OCI-LY3 (cell line): Measurements from ENCODE around the gene RNASET2.
"Not testable (repeated sequence)": the region's sequence is repeated elsewhere in the genome, so short reads cannot be mapped to it uniquely, and the experiment has no call there.

Experiments
- H2AFZ ChIP-seq: fragments of 200-600, 300-600 bp; shearing (Covaris generic); 2 replicates; pipeline ENCODE4 v1.6.0; 2014; ENCODE audit warnings: antibody characterized with exemption, low read depth, low read length
- H3K27ac ChIP-seq: fragments of 200-600, 300-600 bp; sonication (generic); 2 replicates; pipeline ENCODE4 v1.5.1; 2014; ENCODE audit warnings: mild to moderate bottlenecking, low read length, moderate library complexity, mixed read lengths
- H3K27me3 ChIP-seq: fragments of 200-600, 300-600 bp; sonication (generic); 2 replicates; pipeline ENCODE4 v1.6.1; 2014; ENCODE audit warnings: low read depth, low read length, mixed read lengths
- H3K36me3 ChIP-seq: fragments of 200-600, 300-600 bp; sonication (generic); replicated peaks from 2 replicates; pipeline ENCODE3; 2014; ENCODE audit warnings: low read depth, low read length, mixed read lengths
- H3K4me1 ChIP-seq: fragments of 300-600, 200-600 bp; sonication (generic); 2 replicates; pipeline ENCODE4 v1.6.1; 2014; ENCODE audit warnings: low read length, mixed read lengths
- H3K4me2 ChIP-seq: fragments of 200-600, 300-600 bp; sonication (generic); 2 replicates; pipeline ENCODE4 v1.6.1; 2014; ENCODE audit warnings: low read length, mixed read lengths
- H3K4me3 ChIP-seq: fragments of 300-600, 200-600 bp; sonication (generic); 2 replicates; pipeline ENCODE4 v1.5.1; 2014; ENCODE audit warnings: antibody characterized with exemption, mild to moderate bottlenecking, low read length, moderate library complexity
- H3K79me2 ChIP-seq: fragments of 300-600, 200-600 bp; shearing (Covaris generic); 2 replicates; pipeline ENCODE4 v1.6.1; 2014; ENCODE audit warnings: mild to moderate bottlenecking, low read length, mixed read lengths
- H3K9ac ChIP-seq: fragments of 300-600, 200-600 bp; shearing (Covaris generic); 2 replicates; pipeline ENCODE4 v1.6.0; 2014; ENCODE audit warnings: mild to moderate bottlenecking, low read length, moderate library complexity
- H3K9me3 ChIP-seq: fragments of 200-600, 300-600 bp; shearing (Covaris generic); 2 replicates; pipeline ENCODE4 v1.6.1; 2014; ENCODE audit warnings: low read length, mixed read lengths; ENCODE audit not compliant: insufficient read depth
- H4K20me1 ChIP-seq: fragments of 200-600, 300-600 bp; sonication (generic); 2 replicates; pipeline ENCODE4 v1.6.1; 2016; ENCODE audit warnings: low read length, mixed read lengths; ENCODE audit not compliant: insufficient read depth
- EZH2phosphoT487 ChIP-seq: fragments of 200-600 bp; shearing (Covaris generic); IDR thresholded peaks from 2 replicates; pipeline ENCODE4 v1.6.1; 2018; ENCODE audit warnings: antibody characterized with exemption, mixed run types, low read depth
- TF ChIP-seq, protein P1 (sequence below): fragments of 200-600, 300-600 bp; sonication (generic); IDR thresholded peaks from 2 replicates; pipeline ENCODE4 v1.5.1; 2014; ENCODE audit warnings: antibody characterized with exemption, low read length, low read depth

RNASET2 gene

DNA sequence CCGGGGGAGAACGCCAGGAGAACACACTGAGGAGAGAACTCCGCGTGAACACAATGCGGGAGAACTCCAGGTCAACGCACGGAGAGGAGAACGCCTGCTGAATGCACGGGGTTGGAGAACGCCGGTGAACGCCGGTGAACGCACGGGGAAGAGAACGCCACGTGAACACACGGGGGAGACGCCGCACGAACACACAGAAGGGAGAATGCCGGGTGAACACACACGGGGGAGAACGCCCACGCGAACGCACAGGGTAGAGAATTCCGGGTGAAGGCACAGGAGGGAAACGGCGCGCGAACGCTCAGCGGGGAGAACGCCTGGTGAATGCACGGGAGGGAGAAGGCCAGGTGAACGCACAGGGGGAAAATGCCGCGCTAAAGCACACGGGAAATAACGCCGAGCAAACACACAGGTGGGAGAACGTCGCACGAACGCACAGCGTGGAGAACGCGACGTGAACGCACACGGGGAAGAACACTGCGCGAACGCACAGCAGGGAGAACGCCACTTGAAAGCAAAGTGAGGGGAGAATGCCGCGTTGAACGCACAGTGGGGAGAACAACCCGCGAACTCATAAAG lies 56.1 kb downstream of the RNASET2 start:
- no peak overlapping the region for H3K4me3 ChIP-seq
- H3K79me2 ChIP-seq = no peaks in the 10 kb centered on the region
- TF ChIP-seq EZH2phosphoT487 = no peak
- TF ChIP-seq, protein P1, sequence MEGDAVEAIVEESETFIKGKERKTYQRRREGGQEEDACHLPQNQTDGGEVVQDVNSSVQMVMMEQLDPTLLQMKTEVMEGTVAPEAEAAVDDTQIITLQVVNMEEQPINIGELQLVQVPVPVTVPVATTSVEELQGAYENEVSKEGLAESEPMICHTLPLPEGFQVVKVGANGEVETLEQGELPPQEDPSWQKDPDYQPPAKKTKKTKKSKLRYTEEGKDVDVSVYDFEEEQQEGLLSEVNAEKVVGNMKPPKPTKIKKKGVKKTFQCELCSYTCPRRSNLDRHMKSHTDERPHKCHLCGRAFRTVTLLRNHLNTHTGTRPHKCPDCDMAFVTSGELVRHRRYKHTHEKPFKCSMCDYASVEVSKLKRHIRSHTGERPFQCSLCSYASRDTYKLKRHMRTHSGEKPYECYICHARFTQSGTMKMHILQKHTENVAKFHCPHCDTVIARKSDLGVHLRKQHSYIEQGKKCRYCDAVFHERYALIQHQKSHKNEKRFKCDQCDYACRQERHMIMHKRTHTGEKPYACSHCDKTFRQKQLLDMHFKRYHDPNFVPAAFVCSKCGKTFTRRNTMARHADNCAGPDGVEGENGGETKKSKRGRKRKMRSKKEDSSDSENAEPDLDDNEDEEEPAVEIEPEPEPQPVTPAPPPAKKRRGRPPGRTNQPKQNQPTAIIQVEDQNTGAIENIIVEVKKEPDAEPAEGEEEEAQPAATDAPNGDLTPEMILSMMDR = no peak

GRCh38 chr6:166898910-166899309 lies 57.4 kb downstream of the RNASET2 start:
- no peaks in the 10 kb centered on the region for H3K36me3 ChIP-seq
- peaks cover 2% of the 10 kb centered on the region; the same call in 1 of the 2 replicates for H3K4me1 ChIP-seq
- H3K27ac ChIP-seq = no peak overlapping the region
- H3K79me2 ChIP-seq = no peaks in the 10 kb centered on the region
- no peak overlapping the region for H3K9ac ChIP-seq
- no peaks in the 10 kb centered on the region for H3K9me3 ChIP-seq
- no peak for TF ChIP-seq EZH2phosphoT487
- TF ChIP-seq, protein P1 = no peak
- H4K20me1 ChIP-seq = no peaks in the 10 kb centered on the region
- H3K4me2 ChIP-seq = no peak overlapping the region
- H3K27me3 ChIP-seq = peaks cover 6% of the 10 kb centered on the region
- H2AFZ ChIP-seq = no peak overlapping the region
- H3K4me3 ChIP-seq = no peak overlapping the region

More for the DNA sequence above, 56.1 kb downstream of the RNASET2 start:
- no peaks in the 10 kb centered on the region for H4K20me1 ChIP-seq
- no peak overlapping the region for H3K27ac ChIP-seq
- peaks cover 19% of the 10 kb centered on the region for H3K27me3 ChIP-seq
- H2AFZ ChIP-seq = no peak overlapping the region
- H3K36me3 ChIP-seq = no peaks in the 10 kb centered on the region
- peaks cover 7% of the 10 kb centered on the region; the same call in 1 of the 2 replicates for H3K4me1 ChIP-seq
- no peaks in the 10 kb centered on the region for H3K9me3 ChIP-seq
- no peak overlapping the region for H3K4me2 ChIP-seq
- H3K9ac ChIP-seq = no peak overlapping the region

DNA sequence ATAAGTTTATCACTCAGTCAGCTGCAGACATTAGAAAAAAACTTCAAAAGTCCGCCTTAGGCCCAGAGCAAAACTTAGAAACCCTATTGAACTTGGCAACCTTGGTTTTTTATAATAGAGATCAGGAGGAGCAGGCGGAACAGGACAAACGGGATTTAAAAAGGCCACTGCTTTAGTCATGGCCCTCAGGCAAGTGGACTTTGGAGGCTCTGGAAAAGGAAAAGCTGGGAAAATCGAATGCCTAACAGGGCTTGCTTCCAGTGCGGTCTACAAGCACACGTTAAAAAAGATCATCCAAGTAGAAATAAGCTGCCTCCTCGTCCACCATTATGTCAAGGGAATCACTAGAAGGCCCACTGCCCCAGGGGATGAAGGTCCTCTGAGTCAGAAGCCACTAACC lies 61.7 kb downstream of the RNASET2 start:
- H3K9ac ChIP-seq, H3K27ac ChIP-seq, H3K36me3 ChIP-seq, H3K9me3 ChIP-seq, H3K27me3 ChIP-seq, H3K79me2 ChIP-seq, H3K4me2 ChIP-seq, H4K20me1 ChIP-seq, H3K4me3 ChIP-seq, H3K4me1 ChIP-seq, H2AFZ ChIP-seq: not testable (repeated sequence)

DNA sequence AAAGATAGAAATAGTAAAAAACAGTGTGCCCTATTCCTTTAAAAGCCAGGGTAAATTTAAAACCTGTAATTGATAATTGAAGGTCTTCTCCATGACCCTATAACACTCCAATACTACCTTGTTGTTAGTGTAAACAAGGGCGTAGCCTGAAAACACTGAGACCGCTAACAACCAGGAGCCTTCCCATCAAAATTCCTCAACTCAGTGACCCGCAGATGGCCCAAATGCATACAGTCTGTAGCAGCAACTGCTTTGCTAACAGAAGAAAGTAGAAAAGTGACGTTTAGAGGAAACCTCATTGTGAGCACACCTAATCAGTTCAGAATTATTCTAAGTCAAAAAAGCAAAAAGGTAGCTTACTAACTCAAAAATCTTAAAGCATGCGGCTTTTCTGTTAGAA lies 63.9 kb downstream of the RNASET2 start:
- not testable (repeated sequence) for H3K4me3 ChIP-seq

GRCh38 chr6:166886773-166887172 lies 69.6 kb downstream of the RNASET2 start:
- not testable (repeated sequence) for H2AFZ ChIP-seq, H3K36me3 ChIP-seq, H3K4me2 ChIP-seq, H3K9me3 ChIP-seq, H3K27ac ChIP-seq, H3K79me2 ChIP-seq, H3K9ac ChIP-seq, H3K4me3 ChIP-seq, H3K4me1 ChIP-seq, H3K27me3 ChIP-seq, H4K20me1 ChIP-seq

More for the DNA sequence above, 63.9 kb downstream of the RNASET2 start:
- not testable (repeated sequence) for H3K27me3 ChIP-seq, H3K27ac ChIP-seq, H3K36me3 ChIP-seq, H4K20me1 ChIP-seq, H3K4me2 ChIP-seq, H3K9ac ChIP-seq, H3K9me3 ChIP-seq, H2AFZ ChIP-seq, H3K79me2 ChIP-seq, H3K4me1 ChIP-seq

- H3K4me2 ChIP-seq, H3K36me3 ChIP-seq, H3K9ac ChIP-seq, H3K27ac ChIP-seq, H3K4me1 ChIP-seq, H3K79me2 ChIP-seq, H3K27me3 ChIP-seq, H4K20me1 ChIP-seq, H3K9me3 ChIP-seq, H3K4me3 ChIP-seq, H2AFZ ChIP-seq: not testable (repeated sequence)
Observed at GRCh38 chr6:166884958-166885357, 71.4 kb downstream of the RNASET2 start.
